ENCODE results near the gene CARNS1. TPM values are rescaled to one million over a fixed set of nuclear protein-coding genes. Genes with fewer than 3 reads are reported as not detected.
"Not testable (repeated sequence)": the region's sequence is repeated elsewhere in the genome, so short reads cannot be mapped to it uniquely, and the experiment has no call there.

The CARNS1 gene
- total and polyA plus RNA-seq, 12 donors, result 0.10 to 0.80 (median 0.35) TPM; not detected in 1

GRCh38 chr11:67401495-67402191, 13.8 kb upstream of the CARNS1 start, which contains the start of gene PPP1CA:
PPP1CA (minus strand) TSS chr11:67401858; CDS start chr11:67401782, 76 bp downstream.
- Histone ChIP-seq H3K27ac (peak within 1 kb of the TSS; percentile 60 to 99 (median 88)), H3K36me3 (replicated peaks in 1 of 2) (peaks cover 0 to 25% of the 10 kb centered on the region in 2 donors), H3K4me3 (peak within 1 kb of the TSS; percentile 66 to 99 (median 78)), H3K27me3 (no peaks in the 10 kb centered on the region), H3K4me1 (replicated peaks in 1 of 2) (peaks cover 20 to 47% of the 10 kb centered on the region in 2 donors), H3K9me3 (replicated peaks in 1 of 3) (no peaks in the 10 kb centered on the region)
- peak; percentile 90 to 94 (median 91) for DNase-seq
- TF ChIP-seq POLR2A (IDR thresholded peaks at IDR 0.05) (peak; percentile 57 to 76), CTCF (IDR thresholded peaks at IDR 0.05) (peak in 3 of 6 experiments; percentile 15 to 65 (median 34))
- 0 to 1% (median 1%) methylated on average over 2 to 73 of the region's 73 CpGs for WGBS, 4 donors
- intact Hi-C loops (cut with DNase I), result no loop called here

- H3K27ac ChIP-seq, result peak overlapping the region in 3 of 5 donors; percentile 36 to 99 (median 88)
- peaks cover 19 to 41% of the 10 kb centered on the region in 2 donors for H3K4me1 ChIP-seq (replicated peaks in 1 of 2)
- intact Hi-C loops (cut with DNase I); H3K9me3 ChIP-seq (replicated peaks in 1 of 3); H3K27me3 ChIP-seq: not testable (repeated sequence)
- peak in 1 of 7 donors; percentile 45 for DNase-seq
- peaks cover 0 to 24% of the 10 kb centered on the region in 2 donors for H3K36me3 ChIP-seq (replicated peaks in 1 of 2)
- peak in 1 of 6 experiments; percentile 10 for TF ChIP-seq CTCF (IDR thresholded peaks at IDR 0.05)
- 50 to 55% (median 51%) methylated on average over 19 of the region's 19 CpGs for WGBS, 4 donors
- peak overlapping the region in 1 of 4 donors; percentile 99 for H3K4me3 ChIP-seq
Observed at GRCh38 chr11:67402192-67402839, 13.2 kb upstream of the CARNS1 start.

DNA sequence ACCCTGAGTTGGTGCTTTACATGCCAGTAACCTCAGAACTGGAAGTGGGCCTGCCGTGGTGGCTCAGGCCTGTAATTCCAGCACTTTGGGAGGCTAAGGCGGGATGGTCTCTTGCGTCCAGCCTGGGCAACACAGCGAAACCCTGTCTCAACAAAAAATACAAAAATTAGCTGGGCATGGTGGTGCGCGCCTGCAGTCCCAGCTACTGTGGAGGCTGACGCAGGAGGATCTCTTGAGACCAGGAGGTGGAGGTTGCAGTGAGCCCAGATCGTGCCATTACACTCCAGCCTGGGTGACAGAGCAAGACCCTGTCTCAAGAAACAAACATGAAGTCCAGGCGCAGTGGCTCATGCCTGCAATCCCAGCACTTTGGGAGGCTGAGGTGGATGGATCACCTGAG, 12.4 kb upstream of the CARNS1 start:
- H3K27ac ChIP-seq; H3K4me3 ChIP-seq; intact Hi-C loops (cut with DNase I); H3K9me3 ChIP-seq (replicated peaks in 1 of 3); H3K27me3 ChIP-seq; DNase-seq: not testable (repeated sequence)
- peaks cover 12 to 33% of the 10 kb centered on the region in 2 donors for H3K4me1 ChIP-seq (replicated peaks in 1 of 2)
- peaks cover 0 to 16% of the 10 kb centered on the region in 2 donors for H3K36me3 ChIP-seq (replicated peaks in 1 of 2)
- 92 to 98% (median 95%) methylated on average over 9 of the region's 9 CpGs for WGBS, 4 donors

- Histone ChIP-seq H3K4me1 (replicated peaks in 1 of 2) (peaks cover 12 to 21% of the 10 kb centered on the region in 2 donors), H3K27me3 (peaks cover 10% of the 10 kb centered on the region)
- WGBS, 4 donors, result 56 to 76% (median 70%) methylated on average over 4 to 13 of the region's 13 CpGs
Observed at GRCh38 chr11:67404515-67405195, 10.8 kb upstream of the CARNS1 start.

More at GRCh38 chr11:67404515-67405195, 10.8 kb upstream of the CARNS1 start:
- TF ChIP-seq CTCF (IDR thresholded peaks at IDR 0.05) (no peak), POLR2A (IDR thresholded peaks at IDR 0.05) (no peak)
- H3K27ac ChIP-seq, result no peak overlapping the region
- H3K4me3 ChIP-seq, result no peak overlapping the region
- intact Hi-C loops (cut with DNase I), result loop anchor here in 1 of 2 donors (5.0 kb wide), 1 partner anchor 103 kb away; the partner anchor contains the start of genes CDK2AP2 and PITPNM1
- peaks cover 0 to under 1% of the 10 kb centered on the region in 2 donors for H3K36me3 ChIP-seq (replicated peaks in 1 of 2)
- H3K9me3 ChIP-seq (replicated peaks in 1 of 3), result no peaks in the 10 kb centered on the region
- no peak for DNase-seq
